NCI-H748 treated with DMSO at 0.1 percent for 48 hours (cell line): ENCODE data around the gene STEAP1.
A peak's percentile ranks its signal among the peaks of the same experiment; 100 is the strongest.

Source experiments
- DNase-seq: peaks from one replicate; lab custom pipeline; 2025; lab: John Stamatoyannopoulos, UW

The STEAP1 gene

DNA sequence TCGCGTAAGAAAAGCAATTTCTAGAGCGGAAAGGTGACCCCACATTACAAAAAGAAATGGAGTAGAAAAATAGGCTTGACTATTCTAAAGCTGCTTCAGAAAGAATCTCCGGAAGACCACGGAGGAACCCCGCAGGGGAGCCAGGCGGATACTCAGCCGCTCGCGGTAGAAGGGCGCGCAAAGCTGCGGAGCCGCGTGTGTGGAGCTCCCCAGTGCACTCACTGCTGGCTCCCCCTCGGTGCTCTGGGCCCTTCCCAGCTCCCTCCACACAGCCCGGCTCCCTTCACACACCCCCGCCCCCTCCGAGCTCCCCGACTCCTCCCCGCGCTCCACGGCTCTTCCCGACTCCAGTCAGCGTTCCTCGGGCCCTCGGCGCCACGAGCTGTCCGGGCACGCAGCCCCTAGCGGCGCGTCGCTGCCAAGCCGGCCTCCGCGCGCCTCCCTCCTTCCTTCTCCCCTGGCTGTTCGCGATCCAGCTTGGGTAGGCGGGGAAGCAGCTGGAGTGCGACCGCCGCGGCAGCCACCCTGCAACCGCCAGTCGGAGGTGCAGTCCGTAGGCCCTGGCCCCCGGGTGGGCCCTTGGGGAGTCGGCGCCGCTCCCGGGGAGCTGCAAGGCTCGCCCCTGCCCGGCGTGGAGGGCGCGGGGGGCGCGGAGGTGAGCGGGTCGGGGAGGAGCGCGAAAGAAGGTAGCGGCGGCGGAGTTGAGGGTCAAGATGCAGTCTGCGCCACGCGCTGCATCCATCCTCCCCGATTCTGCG, 57.3 kb downstream of the STEAP1 start, which contains the start of gene STEAP2:
Gene STEAP2, plus strand, starts transcription at position 350 of the 758 bp plus-strand sequence. CDS start 13,343 bp downstream, outside the sequence.
- DNase-seq = peak; percentile 75

- DNase-seq = no peak
Measured at GRCh38 chr7:90212149-90212495, 57.9 kb downstream of the STEAP1 start.

- DNase-seq = no peak
Measured at GRCh38 chr7:90213521-90213920, 59.3 kb downstream of the STEAP1 start.
